ENCODE data around the gene EPG5. TPM values are rescaled to one million over a fixed set of nuclear protein-coding genes. Genes with fewer than 3 reads are reported as not detected.

Gene EPG5
- total RNA-seq, 1 experiment from 2014 or later: 22.7 TPM

DNA sequence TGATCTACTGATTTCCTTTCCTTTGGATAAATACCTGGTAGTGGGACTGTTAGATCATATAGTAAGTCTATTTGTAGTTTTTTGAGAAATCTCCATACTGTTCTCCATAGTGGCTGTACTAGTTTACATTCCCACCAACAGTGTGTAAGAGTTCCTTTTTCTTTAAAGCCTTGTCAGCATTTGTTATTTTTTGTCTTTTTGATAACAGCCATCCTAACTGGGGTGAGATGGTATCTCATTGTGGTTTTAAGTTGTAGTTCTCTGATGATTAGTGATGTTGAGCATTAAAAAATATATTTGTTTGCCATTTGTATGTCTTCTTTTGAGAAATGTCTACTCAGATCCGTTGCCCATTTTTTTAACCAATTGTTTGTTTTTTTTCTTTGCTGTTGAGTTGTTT, 33.9 kb upstream of the EPG5 start:
- no peak for DNase-seq (ENCODE audit: low spot score)
- ChIA-PET POLR2A (no interaction called here), CTCF (no interaction called here)
- ATAC-seq: no peak
- Mint-ChIP-seq H3K36me3 (0 out of 2 replicates have a peak, but pooled peaks cover 3% of the 10 kb centered on the region), H3K27me3 (ENCODE audit: low read depth) (no peaks in the 10 kb centered on the region), H3K27ac (no peak overlapping the region), H3K9me3 (peaks cover 19% of the 10 kb centered on the region), H3K4me3 (no peak overlapping the region), H3K4me1 (peaks cover 14% of the 10 kb centered on the region)
- no peak for TF ChIP-seq MYBL2 (CRISPR knock-in tag; IDR thresholded peaks at IDR 0.05)
- TF ChIP-seq SOX15 (CRISPR knock-in tag; IDR thresholded peaks at IDR 0.05): no peak
- TF ChIP-seq, protein P1, sequence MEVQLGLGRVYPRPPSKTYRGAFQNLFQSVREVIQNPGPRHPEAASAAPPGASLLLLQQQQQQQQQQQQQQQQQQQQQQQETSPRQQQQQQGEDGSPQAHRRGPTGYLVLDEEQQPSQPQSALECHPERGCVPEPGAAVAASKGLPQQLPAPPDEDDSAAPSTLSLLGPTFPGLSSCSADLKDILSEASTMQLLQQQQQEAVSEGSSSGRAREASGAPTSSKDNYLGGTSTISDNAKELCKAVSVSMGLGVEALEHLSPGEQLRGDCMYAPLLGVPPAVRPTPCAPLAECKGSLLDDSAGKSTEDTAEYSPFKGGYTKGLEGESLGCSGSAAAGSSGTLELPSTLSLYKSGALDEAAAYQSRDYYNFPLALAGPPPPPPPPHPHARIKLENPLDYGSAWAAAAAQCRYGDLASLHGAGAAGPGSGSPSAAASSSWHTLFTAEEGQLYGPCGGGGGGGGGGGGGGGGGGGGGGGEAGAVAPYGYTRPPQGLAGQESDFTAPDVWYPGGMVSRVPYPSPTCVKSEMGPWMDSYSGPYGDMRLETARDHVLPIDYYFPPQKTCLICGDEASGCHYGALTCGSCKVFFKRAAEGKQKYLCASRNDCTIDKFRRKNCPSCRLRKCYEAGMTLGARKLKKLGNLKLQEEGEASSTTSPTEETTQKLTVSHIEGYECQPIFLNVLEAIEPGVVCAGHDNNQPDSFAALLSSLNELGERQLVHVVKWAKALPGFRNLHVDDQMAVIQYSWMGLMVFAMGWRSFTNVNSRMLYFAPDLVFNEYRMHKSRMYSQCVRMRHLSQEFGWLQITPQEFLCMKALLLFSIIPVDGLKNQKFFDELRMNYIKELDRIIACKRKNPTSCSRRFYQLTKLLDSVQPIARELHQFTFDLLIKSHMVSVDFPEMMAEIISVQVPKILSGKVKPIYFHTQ (CRISPR knock-in tag; IDR thresholded peaks at IDR 0.05): no peak
- TF ChIP-seq EMX1 (CRISPR knock-in tag; IDR thresholded peaks at IDR 0.05): no peak
- TF ChIP-seq, protein P2, sequence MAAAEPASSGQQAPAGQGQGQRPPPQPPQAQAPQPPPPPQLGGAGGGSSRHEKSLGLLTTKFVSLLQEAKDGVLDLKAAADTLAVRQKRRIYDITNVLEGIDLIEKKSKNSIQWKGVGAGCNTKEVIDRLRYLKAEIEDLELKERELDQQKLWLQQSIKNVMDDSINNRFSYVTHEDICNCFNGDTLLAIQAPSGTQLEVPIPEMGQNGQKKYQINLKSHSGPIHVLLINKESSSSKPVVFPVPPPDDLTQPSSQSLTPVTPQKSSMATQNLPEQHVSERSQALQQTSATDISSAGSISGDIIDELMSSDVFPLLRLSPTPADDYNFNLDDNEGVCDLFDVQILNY (CRISPR knock-in tag; IDR thresholded peaks at IDR 0.05): no peak
- TF ChIP-seq ZNF317 (CRISPR knock-in tag; IDR thresholded peaks at IDR 0.05; ENCODE audit: borderline replicate concordance, low read depth): no peak
- TF ChIP-seq PRDM15 (CRISPR knock-in tag; IDR thresholded peaks at IDR 0.05): no peak

DNA sequence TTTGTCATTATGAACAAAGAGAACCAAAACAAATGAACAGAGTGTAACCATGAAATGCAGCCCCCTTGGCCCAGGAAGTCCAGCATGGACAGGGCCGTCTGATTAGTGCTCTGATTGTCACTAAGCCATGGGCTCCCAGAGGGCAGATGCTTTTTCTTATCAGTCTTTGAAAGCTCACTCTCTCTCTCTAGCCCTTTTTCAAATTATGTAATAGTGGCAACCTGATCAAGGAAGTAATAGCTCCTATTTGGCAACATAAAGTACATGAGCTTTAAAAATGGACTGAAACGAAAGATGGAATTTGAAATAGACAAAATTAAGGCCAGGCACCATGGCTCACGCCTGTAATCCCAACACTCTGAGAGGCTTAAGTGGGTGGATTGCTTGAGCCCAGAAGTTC, 32.4 kb upstream of the EPG5 start:
- H3K4me1 Mint-ChIP-seq: peaks cover 14% of the 10 kb centered on the region
- 0 out of 2 replicates have a peak, but pooled peaks cover 3% of the 10 kb centered on the region for H3K36me3 Mint-ChIP-seq
- peaks cover 15% of the 10 kb centered on the region for H3K9me3 Mint-ChIP-seq
- no peaks in the 10 kb centered on the region for H3K27me3 Mint-ChIP-seq (ENCODE audit: low read depth)
- H3K27ac Mint-ChIP-seq: no peak overlapping the region
- ATAC-seq: no peak
- CTCF ChIA-PET: no interaction called here
- H3K4me3 Mint-ChIP-seq: no peak overlapping the region
- POLR2A ChIA-PET: no interaction called here
- DNase-seq (ENCODE audit: low spot score): no peak
- TF ChIP-seq, protein P3, sequence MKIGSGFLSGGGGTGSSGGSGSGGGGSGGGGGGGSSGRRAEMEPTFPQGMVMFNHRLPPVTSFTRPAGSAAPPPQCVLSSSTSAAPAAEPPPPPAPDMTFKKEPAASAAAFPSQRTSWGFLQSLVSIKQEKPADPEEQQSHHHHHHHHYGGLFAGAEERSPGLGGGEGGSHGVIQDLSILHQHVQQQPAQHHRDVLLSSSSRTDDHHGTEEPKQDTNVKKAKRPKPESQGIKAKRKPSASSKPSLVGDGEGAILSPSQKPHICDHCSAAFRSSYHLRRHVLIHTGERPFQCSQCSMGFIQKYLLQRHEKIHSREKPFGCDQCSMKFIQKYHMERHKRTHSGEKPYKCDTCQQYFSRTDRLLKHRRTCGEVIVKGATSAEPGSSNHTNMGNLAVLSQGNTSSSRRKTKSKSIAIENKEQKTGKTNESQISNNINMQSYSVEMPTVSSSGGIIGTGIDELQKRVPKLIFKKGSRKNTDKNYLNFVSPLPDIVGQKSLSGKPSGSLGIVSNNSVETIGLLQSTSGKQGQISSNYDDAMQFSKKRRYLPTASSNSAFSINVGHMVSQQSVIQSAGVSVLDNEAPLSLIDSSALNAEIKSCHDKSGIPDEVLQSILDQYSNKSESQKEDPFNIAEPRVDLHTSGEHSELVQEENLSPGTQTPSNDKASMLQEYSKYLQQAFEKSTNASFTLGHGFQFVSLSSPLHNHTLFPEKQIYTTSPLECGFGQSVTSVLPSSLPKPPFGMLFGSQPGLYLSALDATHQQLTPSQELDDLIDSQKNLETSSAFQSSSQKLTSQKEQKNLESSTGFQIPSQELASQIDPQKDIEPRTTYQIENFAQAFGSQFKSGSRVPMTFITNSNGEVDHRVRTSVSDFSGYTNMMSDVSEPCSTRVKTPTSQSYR (CRISPR knock-in tag; IDR thresholded peaks at IDR 0.05): no peak
- TF ChIP-seq RELA (CRISPR knock-in tag; IDR thresholded peaks at IDR 0.05; ENCODE audit: borderline replicate concordance) (no peak), ZNF416 (CRISPR knock-in tag; IDR thresholded peaks at IDR 0.05) (no peak), HMGA2 (CRISPR knock-in tag; IDR thresholded peaks at IDR 0.05) (no peak), ZNF396 (CRISPR knock-in tag; IDR thresholded peaks at IDR 0.05; ENCODE audit: borderline replicate concordance) (no peak), USF1 (CRISPR knock-in tag; IDR thresholded peaks at IDR 0.05) (no peak), FOXK1 (CRISPR knock-in tag; IDR thresholded peaks at IDR 0.05) (no peak), OVOL2 (CRISPR knock-in tag; IDR thresholded peaks at IDR 0.05; ENCODE audit: borderline replicate concordance) (no peak), GABPB1 (CRISPR knock-in tag; IDR thresholded peaks at IDR 0.05) (no peak)
- TF ChIP-seq, protein P4, sequence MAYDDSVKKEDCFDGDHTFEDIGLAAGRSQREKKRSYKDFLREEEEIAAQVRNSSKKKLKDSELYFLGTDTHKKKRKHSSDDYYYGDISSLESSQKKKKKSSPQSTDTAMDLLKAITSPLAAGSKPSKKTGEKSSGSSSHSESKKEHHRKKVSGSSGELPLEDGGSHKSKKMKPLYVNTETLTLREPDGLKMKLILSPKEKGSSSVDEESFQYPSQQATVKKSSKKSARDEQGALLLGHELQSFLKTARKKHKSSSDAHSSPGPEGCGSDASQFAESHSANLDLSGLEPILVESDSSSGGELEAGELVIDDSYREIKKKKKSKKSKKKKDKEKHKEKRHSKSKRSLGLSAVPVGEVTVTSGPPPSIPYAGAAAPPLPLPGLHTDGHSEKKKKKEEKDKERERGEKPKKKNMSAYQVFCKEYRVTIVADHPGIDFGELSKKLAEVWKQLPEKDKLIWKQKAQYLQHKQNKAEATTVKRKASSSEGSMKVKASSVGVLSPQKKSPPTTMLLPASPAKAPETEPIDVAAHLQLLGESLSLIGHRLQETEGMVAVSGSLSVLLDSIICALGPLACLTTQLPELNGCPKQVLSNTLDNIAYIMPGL (CRISPR knock-in tag; IDR thresholded peaks at IDR 0.05): no peak
- TF ChIP-seq, protein P5, sequence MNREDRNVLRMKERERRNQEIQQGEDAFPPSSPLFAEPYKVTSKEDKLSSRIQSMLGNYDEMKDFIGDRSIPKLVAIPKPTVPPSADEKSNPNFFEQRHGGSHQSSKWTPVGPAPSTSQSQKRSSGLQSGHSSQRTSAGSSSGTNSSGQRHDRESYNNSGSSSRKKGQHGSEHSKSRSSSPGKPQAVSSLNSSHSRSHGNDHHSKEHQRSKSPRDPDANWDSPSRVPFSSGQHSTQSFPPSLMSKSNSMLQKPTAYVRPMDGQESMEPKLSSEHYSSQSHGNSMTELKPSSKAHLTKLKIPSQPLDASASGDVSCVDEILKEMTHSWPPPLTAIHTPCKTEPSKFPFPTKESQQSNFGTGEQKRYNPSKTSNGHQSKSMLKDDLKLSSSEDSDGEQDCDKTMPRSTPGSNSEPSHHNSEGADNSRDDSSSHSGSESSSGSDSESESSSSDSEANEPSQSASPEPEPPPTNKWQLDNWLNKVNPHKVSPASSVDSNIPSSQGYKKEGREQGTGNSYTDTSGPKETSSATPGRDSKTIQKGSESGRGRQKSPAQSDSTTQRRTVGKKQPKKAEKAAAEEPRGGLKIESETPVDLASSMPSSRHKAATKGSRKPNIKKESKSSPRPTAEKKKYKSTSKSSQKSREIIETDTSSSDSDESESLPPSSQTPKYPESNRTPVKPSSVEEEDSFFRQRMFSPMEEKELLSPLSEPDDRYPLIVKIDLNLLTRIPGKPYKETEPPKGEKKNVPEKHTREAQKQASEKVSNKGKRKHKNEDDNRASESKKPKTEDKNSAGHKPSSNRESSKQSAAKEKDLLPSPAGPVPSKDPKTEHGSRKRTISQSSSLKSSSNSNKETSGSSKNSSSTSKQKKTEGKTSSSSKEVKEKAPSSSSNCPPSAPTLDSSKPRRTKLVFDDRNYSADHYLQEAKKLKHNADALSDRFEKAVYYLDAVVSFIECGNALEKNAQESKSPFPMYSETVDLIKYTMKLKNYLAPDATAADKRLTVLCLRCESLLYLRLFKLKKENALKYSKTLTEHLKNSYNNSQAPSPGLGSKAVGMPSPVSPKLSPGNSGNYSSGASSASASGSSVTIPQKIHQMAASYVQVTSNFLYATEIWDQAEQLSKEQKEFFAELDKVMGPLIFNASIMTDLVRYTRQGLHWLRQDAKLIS (CRISPR knock-in tag; IDR thresholded peaks at IDR 0.05; ENCODE audit: borderline replicate concordance): no peak

All from WTC11 (cell line).